ENCODE measurements around the gene RAB31. TPM values are rescaled to one million over a fixed set of nuclear protein-coding genes. Genes with fewer than 3 reads are reported as not detected.

The RAB31 gene
- total and polyA plus RNA-seq, 2 donors from 2014 or later = 17.3 to 77.1 TPM

DNA sequence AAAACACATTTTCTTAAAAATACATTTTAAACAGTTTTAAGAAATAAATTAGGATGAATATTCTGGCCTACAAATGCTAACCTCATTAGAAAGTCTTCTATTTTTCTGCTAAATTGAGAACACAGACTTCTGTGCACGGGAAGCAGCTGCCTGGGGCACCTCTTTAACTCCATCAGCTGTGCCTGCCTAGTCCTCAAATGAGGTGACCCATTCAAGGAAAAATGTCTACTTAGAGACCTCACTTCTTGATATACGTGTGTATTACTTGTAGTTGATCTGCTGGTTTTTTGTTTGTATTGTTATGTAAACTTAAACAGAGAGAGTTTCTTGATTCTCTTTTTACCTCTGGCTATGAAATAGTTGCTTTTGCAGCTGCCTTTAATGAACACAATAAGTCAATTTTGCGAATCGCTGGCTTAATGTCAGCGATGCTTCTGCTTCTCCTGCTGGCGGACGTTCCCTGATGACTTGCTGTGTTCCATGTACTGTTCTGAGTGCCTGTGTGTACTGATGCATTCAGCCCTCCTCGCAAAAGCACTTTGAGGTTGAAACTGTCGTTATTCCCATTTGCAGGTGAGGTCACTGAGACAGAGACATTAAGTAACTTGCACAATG lies 88.9 kb downstream of the RAB31 start:
- FAIRE-seq (no peak), DNase-seq (peak in 3 of 5 donors; percentile 21 to 58 (median 51))
- Histone ChIP-seq H3K36me3 (ENCODE audit: control insufficient read depth in 2 of 3, insufficient read depth in 3 of 3, low read length in 3 of 3) (no peaks in the 10 kb centered on the region), H3K27me3 (ENCODE audit: control insufficient read depth, insufficient read depth, low read length) (no peaks in the 10 kb centered on the region), H3K9me3 (ENCODE audit: control insufficient read depth in 2 of 3, insufficient read depth in 1 of 3, low read length in 3 of 3) (no peaks in the 10 kb centered on the region), H3K4me3 (ENCODE audit: low read length in 3 of 3) (no peak overlapping the region), H3K9ac (ENCODE audit: low read length in 3 of 3) (peak overlapping the region in 1 of 3 donors; percentile 3), H3K4me1 (ENCODE audit: control insufficient read depth in 2 of 3, insufficient read depth in 2 of 3, low read depth in 1 of 3, low read length in 3 of 3) (peaks cover 0 to 2% (median 0%) of the 10 kb centered on the region in 3 donors), H3K27ac (ENCODE audit: low read depth in 2 of 2, low read length in 2 of 2) (peak overlapping the region; percentile 45 to 56)
- intact Hi-C loops (cut with DNase I) = no loop called here
- TF ChIP-seq, protein P1, sequence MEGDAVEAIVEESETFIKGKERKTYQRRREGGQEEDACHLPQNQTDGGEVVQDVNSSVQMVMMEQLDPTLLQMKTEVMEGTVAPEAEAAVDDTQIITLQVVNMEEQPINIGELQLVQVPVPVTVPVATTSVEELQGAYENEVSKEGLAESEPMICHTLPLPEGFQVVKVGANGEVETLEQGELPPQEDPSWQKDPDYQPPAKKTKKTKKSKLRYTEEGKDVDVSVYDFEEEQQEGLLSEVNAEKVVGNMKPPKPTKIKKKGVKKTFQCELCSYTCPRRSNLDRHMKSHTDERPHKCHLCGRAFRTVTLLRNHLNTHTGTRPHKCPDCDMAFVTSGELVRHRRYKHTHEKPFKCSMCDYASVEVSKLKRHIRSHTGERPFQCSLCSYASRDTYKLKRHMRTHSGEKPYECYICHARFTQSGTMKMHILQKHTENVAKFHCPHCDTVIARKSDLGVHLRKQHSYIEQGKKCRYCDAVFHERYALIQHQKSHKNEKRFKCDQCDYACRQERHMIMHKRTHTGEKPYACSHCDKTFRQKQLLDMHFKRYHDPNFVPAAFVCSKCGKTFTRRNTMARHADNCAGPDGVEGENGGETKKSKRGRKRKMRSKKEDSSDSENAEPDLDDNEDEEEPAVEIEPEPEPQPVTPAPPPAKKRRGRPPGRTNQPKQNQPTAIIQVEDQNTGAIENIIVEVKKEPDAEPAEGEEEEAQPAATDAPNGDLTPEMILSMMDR (IDR thresholded peaks at IDR 0.05; ENCODE audit: borderline replicate concordance, extremely low read depth, insufficient read depth) = no peak

DNA sequence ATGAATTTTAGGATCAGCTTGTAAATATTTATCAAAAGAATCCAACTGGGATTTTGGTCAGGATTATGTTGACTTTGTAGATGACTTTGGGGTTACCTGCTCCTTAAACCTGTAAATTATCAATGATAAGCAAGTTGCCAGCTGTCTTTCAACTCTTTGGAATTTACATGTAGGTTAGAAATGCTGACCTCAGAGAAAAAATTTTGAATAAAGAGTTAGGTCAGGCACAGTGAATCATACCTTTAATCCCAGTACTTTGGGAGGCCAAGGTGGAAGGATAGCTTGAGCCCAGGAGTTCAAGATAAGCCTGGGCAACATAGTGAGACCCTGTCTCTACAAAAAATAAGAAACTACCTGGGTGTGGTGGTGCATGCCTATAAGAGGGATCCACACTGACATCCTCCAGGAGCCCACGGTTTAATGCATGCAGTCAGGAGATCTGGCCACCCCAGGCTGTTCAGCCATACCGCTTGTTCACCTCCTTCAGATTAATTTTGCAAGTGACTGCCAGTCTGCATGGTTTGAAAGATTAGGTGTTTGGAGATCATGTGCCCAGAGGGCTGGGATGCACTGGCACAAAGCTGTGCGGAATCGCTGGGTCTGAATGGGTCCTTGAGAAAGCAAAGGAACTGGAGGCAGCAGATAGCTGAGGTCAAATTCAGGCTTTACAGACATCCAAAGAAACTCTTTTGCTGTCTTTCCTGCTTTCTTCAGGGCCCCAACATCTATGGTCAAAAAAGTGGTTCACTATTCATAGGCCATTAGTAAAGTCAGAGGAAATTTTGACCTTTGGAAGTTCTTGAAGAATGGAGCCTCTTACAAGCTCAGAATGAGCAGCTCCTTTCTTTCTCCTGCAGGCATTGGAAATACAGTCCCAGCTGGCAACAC lies 94.3 kb downstream of the RAB31 start:
- no peaks in the 10 kb centered on the region for H3K9me3 ChIP-seq (ENCODE audit: control insufficient read depth in 2 of 3, insufficient read depth in 1 of 3, low read length in 3 of 3)
- H3K27ac ChIP-seq (ENCODE audit: low read depth in 2 of 2, low read length in 2 of 2) = no peak overlapping the region
- no peaks in the 10 kb centered on the region for H3K36me3 ChIP-seq (ENCODE audit: control insufficient read depth in 2 of 3, insufficient read depth in 3 of 3, low read length in 3 of 3)
- DNase-seq = no peak
- H3K4me3 ChIP-seq (ENCODE audit: low read length in 3 of 3) = no peak overlapping the region
- no peak overlapping the region for H3K9ac ChIP-seq (ENCODE audit: low read length in 3 of 3)
- TF ChIP-seq, protein P1 (IDR thresholded peaks at IDR 0.05; ENCODE audit: borderline replicate concordance, extremely low read depth, insufficient read depth) = no peak
- peaks cover 0 to 12% (median 11%) of the 10 kb centered on the region in 3 donors for H3K4me1 ChIP-seq (ENCODE audit: control insufficient read depth in 2 of 3, insufficient read depth in 2 of 3, low read depth in 1 of 3, low read length in 3 of 3)
- no peaks in the 10 kb centered on the region for H3K27me3 ChIP-seq (ENCODE audit: control insufficient read depth, insufficient read depth, low read length)
- intact Hi-C loops (cut with DNase I) = no loop called here
- no peak for FAIRE-seq

DNA sequence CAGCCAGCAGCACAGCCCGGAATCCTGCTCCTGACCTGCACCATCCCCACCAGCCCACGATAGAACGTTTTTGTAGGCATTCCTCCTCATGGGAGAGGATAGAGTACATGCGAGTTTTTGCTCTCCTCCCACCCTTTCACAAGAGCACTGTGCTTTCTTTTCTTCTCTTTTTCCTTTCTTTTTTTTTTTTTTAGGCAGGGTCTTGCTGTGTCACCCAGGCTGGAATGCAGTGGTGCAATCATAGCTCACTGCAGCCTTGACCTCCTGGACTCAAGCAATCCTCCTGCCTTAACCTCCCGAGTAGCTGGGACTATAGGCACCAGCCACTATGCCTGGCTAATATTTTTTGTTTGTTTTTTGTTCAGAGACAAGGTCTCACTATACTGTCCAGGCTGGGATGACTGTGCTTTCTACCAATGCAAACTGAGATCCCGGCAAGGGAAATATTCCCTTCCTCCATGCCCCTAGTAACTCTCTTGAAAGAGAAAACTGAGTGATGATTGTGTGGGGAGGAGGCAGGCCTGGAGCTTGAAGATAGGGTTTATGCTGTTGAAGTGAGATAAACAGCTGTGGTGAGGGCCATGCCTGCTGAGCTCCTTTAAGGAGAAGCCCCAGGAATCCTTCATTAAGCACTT lies 95.1 kb downstream of the RAB31 start:
- H3K27ac ChIP-seq (ENCODE audit: low read depth in 2 of 2, low read length in 2 of 2) = peak overlapping the region in 1 of 2 donors; percentile 20
- no peak for DNase-seq
- intact Hi-C loops (cut with DNase I) = no loop called here
- no peaks in the 10 kb centered on the region for H3K36me3 ChIP-seq (ENCODE audit: control insufficient read depth in 2 of 3, insufficient read depth in 3 of 3, low read length in 3 of 3)
- H3K9me3 ChIP-seq (ENCODE audit: control insufficient read depth in 2 of 3, insufficient read depth in 1 of 3, low read length in 3 of 3) = no peaks in the 10 kb centered on the region
- H3K4me1 ChIP-seq (ENCODE audit: control insufficient read depth in 2 of 3, insufficient read depth in 2 of 3, low read depth in 1 of 3, low read length in 3 of 3) = peaks cover 0 to 16% (median 15%) of the 10 kb centered on the region in 3 donors
- FAIRE-seq = no peak
- no peak overlapping the region for H3K4me3 ChIP-seq (ENCODE audit: low read length in 3 of 3)
- no peak overlapping the region for H3K9ac ChIP-seq (ENCODE audit: low read length in 3 of 3)
- H3K27me3 ChIP-seq (ENCODE audit: control insufficient read depth, insufficient read depth, low read length) = no peaks in the 10 kb centered on the region
- TF ChIP-seq, protein P1 (IDR thresholded peaks at IDR 0.05; ENCODE audit: borderline replicate concordance, extremely low read depth, insufficient read depth) = no peak
